Endodermal cell (in vitro differentiated cells): ENCODE data around the gene PTPRK. TPM values are rescaled to one million over a fixed set of nuclear protein-coding genes. Genes with fewer than 3 reads are reported as not detected.

ENCODE experiments used
- DNase-seq: peaks from one replicate; pipeline ENCODE4 v3.0.0-alpha.2; 2017
- H3K27ac ChIP-seq: 2 replicates; pipeline ENCODE4 v1.5.1; 2013; ENCODE audit warnings: mild to moderate bottlenecking, low read depth, low read length, moderate library complexity
- H3K27me3 ChIP-seq: 2 replicates; pipeline ENCODE4 v1.6.1; 2013; ENCODE audit warnings: mild to moderate bottlenecking, low read length, moderate library complexity; ENCODE audit not compliant: insufficient read depth, control insufficient read depth, poor library complexity, severe bottlenecking
- H3K36me3 ChIP-seq: 2 replicates; pipeline ENCODE4 v1.7.0; 2013; ENCODE audit warnings: mild to moderate bottlenecking, low read length, moderate library complexity; ENCODE audit not compliant: control insufficient read depth, insufficient read depth
- H3K4me1 ChIP-seq: one replicate; pipeline ENCODE4 v1.7.0; 2013; ENCODE audit warnings: low read length; ENCODE audit not compliant: control insufficient read depth, insufficient read depth
- H3K4me3 ChIP-seq: 2 replicates; pipeline ENCODE4 v1.5.1; 2013; ENCODE audit warnings: mild to moderate bottlenecking, low read length, moderate library complexity
- H3K9ac ChIP-seq: 2 replicates; pipeline ENCODE4 v1.6.1; 2013; ENCODE audit warnings: mild to moderate bottlenecking, low read length, moderate library complexity; ENCODE audit not compliant: poor library complexity, severe bottlenecking; ENCODE audit errors: extremely low read depth
- H3K9me3 ChIP-seq: 2 replicates; pipeline ENCODE4 v1.6.1; 2013; ENCODE audit warnings: mild to moderate bottlenecking, low read length, moderate library complexity; ENCODE audit not compliant: control insufficient read depth
- H3K27ac Mint-ChIP-seq: 2 replicates; pipeline ENCODE4 v1.8.0; 2020; ENCODE audit warnings: mixed read lengths
- H3K27me3 Mint-ChIP-seq: 2 replicates; pipeline ENCODE4 v1.8.0; 2021; ENCODE audit warnings: mild to moderate bottlenecking, mixed read lengths; ENCODE audit not compliant: insufficient read depth
- H3K36me3 Mint-ChIP-seq: 2 replicates; pipeline ENCODE4 v1.8.0; 2020; ENCODE audit warnings: low read depth, mixed read lengths
- H3K4me1 Mint-ChIP-seq: 2 replicates; pipeline ENCODE4 v1.8.0; 2020; ENCODE audit warnings: mixed read lengths
- H3K4me3 Mint-ChIP-seq: 2 replicates; pipeline ENCODE4 v1.8.0; 2020; ENCODE audit warnings: mild to moderate bottlenecking, moderate library complexity, mixed read lengths
- H3K9me3 Mint-ChIP-seq: 2 replicates; pipeline ENCODE4 v1.8.0; 2020; ENCODE audit warnings: mild to moderate bottlenecking, mixed read lengths
- CTCF ChIP-seq: fragments of 200-600 bp; sonication (generic); conservative IDR thresholded peaks from 2 replicates; pipeline ENCODE4 v1.5.0; 2021; ENCODE audit warnings: antibody characterized with exemption, mild to moderate bottlenecking
- WGBS, 2 experiments: methylation state at CpG; one replicate each; pipeline versions ENCODE4 v1.1.5 to v1.1.7; 2013; ENCODE audit warnings: missing lambda C conversion rate in 2 of 2, mixed read lengths in 1 of 2; ENCODE audit not compliant: insufficient coverage in 1 of 2, insufficient read length in 1 of 2; 5-methylcytosine and 5-hydroxymethylcytosine counted together
- total RNA-seq, 2 donors: library from RNA; stranded (reverse); fragmentation: NEBNext Ultra II Directional in 1 of 2; extraction: Animal tissue kit (Norgen Biotek cat#: 25700) in 1 of 2; gene quantifications; 2 replicates in 1 of 2; 3 replicates in 1 of 2; pipeline ENCODE4 v1.2.1, GENCODE V29; 2021

The PTPRK gene
- total RNA-seq, 2 donors from 2014 or later: 46.4 to 57.6 TPM

GRCh38 chr6:128395188-128395587 lies 125.2 kb downstream of the PTPRK start:
- Mint-ChIP-seq H3K36me3 (peaks cover 6% of the 10 kb centered on the region), H3K27ac (no peak overlapping the region), H3K4me3 (no peak overlapping the region), H3K27me3 (no peaks in the 10 kb centered on the region), H3K4me1 (no peaks in the 10 kb centered on the region), H3K9me3 (peaks cover 2% of the 10 kb centered on the region)
- peaks cover 11% of the 10 kb centered on the region for H3K36me3 ChIP-seq
- no peak overlapping the region for H3K4me3 ChIP-seq
- WGBS, 2 experiments: 93% methylated on average over 3 of the region's 3 CpGs; no CpG with 5 or more reads in 1 of the 2 experiments
- TF ChIP-seq CTCF: no peak
- DNase-seq: no peak
- H3K4me1 ChIP-seq: no peaks in the 10 kb centered on the region
- H3K9ac ChIP-seq: no peak overlapping the region
- H3K27ac ChIP-seq: no peak overlapping the region
- H3K27me3 ChIP-seq: no peaks in the 10 kb centered on the region
- H3K9me3 ChIP-seq: no peaks in the 10 kb centered on the region

- H3K9me3 Mint-ChIP-seq: peaks cover 2% of the 10 kb centered on the region
- H3K36me3 Mint-ChIP-seq: peaks cover 6% of the 10 kb centered on the region
- no peak overlapping the region for H3K27ac ChIP-seq
- no peaks in the 10 kb centered on the region for H3K27me3 Mint-ChIP-seq
- peaks cover 11% of the 10 kb centered on the region for H3K36me3 ChIP-seq
- no peaks in the 10 kb centered on the region for H3K4me1 ChIP-seq
- TF ChIP-seq CTCF: no peak
- no peak overlapping the region for H3K4me3 Mint-ChIP-seq
- H3K27me3 ChIP-seq: no peaks in the 10 kb centered on the region
- no peak overlapping the region for H3K4me3 ChIP-seq
- no CpG with 5 or more reads among the region's 1 CpG for WGBS, 2 experiments
- no peaks in the 10 kb centered on the region for H3K9me3 ChIP-seq
- no peak overlapping the region for H3K27ac Mint-ChIP-seq
- H3K4me1 Mint-ChIP-seq: no peaks in the 10 kb centered on the region
- H3K9ac ChIP-seq: no peak overlapping the region
- DNase-seq: no peak
Measured at GRCh38 chr6:128394167-128394566, 126.2 kb downstream of the PTPRK start.

- Histone ChIP-seq H3K27me3 (no peaks in the 10 kb centered on the region), H3K27ac (no peak overlapping the region), H3K9me3 (no peaks in the 10 kb centered on the region), H3K4me3 (no peak overlapping the region), H3K36me3 (no peaks in the 10 kb centered on the region), H3K9ac (no peak overlapping the region), H3K4me1 (no peaks in the 10 kb centered on the region)
- no peaks in the 10 kb centered on the region for H3K36me3 Mint-ChIP-seq
- no peaks in the 10 kb centered on the region for H3K9me3 Mint-ChIP-seq
- no peak for TF ChIP-seq CTCF
- no peaks in the 10 kb centered on the region for H3K27me3 Mint-ChIP-seq
- no peak overlapping the region for H3K4me3 Mint-ChIP-seq
- H3K27ac Mint-ChIP-seq: no peak overlapping the region
- H3K4me1 Mint-ChIP-seq: no peaks in the 10 kb centered on the region
- WGBS, 2 experiments: 96 to 100% methylated on average over 1 to 4 of the region's 4 CpGs
- no peak for DNase-seq
Measured at GRCh38 chr6:128389820-128390534, 130.4 kb downstream of the PTPRK start.
